ENCODE data around the gene BEND7.
"Not testable (repeated sequence)": the region's sequence is repeated elsewhere in the genome, so short reads cannot be mapped to it uniquely, and the experiment has no call there.

Gene BEND7

GRCh38 chr10:13481690-13482089 lies 47.1 kb downstream of the BEND7 start:
- no peak for DNase-seq (ENCODE audit: low spot score)

GRCh38 chr10:13475124-13475523 lies 53.7 kb downstream of the BEND7 start:
- DNase-seq (ENCODE audit: low spot score) = no peak

- no peak for DNase-seq (ENCODE audit: low spot score)
Observed at GRCh38 chr10:13473986-13474385, 54.8 kb downstream of the BEND7 start.

DNA sequence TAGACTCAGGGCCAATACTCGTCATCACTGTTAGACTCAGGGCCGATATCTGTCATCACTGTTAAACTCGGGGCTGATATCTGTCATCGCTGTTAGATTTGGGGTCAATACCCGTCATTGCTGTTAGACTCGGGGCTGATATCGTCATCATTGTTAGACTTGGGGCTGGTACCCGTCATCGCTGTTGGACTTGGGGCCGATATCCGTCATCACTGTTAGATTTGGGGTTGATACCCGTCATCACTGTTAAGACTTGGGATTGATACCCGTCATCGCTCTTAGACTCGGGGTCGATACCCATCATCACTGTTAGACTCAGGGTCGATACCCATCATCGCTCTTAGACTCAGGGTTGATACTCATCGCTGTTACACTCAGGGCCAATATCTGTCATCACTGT lies 56.5 kb downstream of the BEND7 start:
- no peak for DNase-seq (ENCODE audit: low spot score)

DNA sequence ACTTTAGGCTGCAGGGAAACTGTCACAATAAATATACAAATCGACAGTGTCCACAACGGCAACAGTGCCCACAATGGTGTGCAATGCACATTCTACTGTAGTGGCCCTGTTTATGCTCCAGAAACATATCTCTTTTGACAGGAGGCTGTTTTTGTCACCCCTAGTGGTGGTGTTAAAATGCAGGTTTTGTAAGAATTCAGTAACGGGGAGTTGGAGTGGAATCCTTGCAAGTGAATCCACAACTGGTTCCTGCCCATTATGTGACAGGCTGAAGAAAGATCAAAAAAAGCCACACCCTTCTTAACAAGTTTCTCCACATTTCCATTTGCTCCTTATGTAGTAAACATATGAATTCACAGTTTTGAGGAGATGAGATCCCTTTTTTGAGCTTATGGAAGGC lies 58.5 kb downstream of the BEND7 start:
- DNase-seq (ENCODE audit: low spot score) = no peak

- no peak for DNase-seq (ENCODE audit: low spot score)
Observed at GRCh38 chr10:13462551-13462950, 66.3 kb downstream of the BEND7 start.

- no peak for DNase-seq (ENCODE audit: low spot score)
Observed at GRCh38 chr10:13458687-13459012, 70.2 kb downstream of the BEND7 start.

GRCh38 chr10:13457958-13458686 lies 70.7 kb downstream of the BEND7 start:
- DNase-seq (ENCODE audit: low spot score) = no peak

DNA sequence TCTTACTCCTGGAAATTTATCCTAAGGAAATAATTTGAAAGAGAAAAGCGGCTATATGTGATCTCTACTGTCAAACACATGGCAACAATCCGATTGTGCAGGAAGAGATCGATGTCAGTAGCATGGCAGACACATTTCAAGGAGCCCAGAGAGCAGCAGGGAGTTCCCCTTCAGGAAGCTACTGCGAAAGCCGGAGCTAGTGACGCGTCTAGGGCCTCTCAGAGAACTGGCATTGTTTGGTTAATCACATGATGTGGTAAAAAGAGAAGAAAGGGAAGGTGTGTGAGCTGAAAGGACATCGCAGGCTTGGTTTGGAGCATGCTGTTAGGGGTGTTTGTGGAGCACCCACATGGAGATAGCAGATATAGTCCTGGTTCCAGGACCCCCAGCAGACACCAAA lies 74.9 kb downstream of the BEND7 start:
- peak; percentile 11 for DNase-seq (ENCODE audit: low spot score)

GRCh38 chr10:13450069-13450468 lies 78.7 kb downstream of the BEND7 start:
- no peak for DNase-seq (ENCODE audit: low spot score)

- no peak for DNase-seq (ENCODE audit: low spot score)
Observed at GRCh38 chr10:13449296-13449695, 79.5 kb downstream of the BEND7 start.

GRCh38 chr10:13448216-13448615 lies 80.6 kb downstream of the BEND7 start:
- no peak for DNase-seq (ENCODE audit: low spot score)

GRCh38 chr10:13445656-13446400 lies 83.0 kb downstream of the BEND7 start:
- DNase-seq (ENCODE audit: low spot score) = no peak

- DNase-seq (ENCODE audit: low spot score) = no peak
Observed at GRCh38 chr10:13441476-13441875, 87.3 kb downstream of the BEND7 start.

GRCh38 chr10:13440185-13441061 lies 88.4 kb downstream of the BEND7 start:
- DNase-seq (ENCODE audit: low spot score) = peak; percentile 52

- no peak for DNase-seq (ENCODE audit: low spot score)
Observed at GRCh38 chr10:13439313-13440184, 89.3 kb downstream of the BEND7 start.

DNA sequence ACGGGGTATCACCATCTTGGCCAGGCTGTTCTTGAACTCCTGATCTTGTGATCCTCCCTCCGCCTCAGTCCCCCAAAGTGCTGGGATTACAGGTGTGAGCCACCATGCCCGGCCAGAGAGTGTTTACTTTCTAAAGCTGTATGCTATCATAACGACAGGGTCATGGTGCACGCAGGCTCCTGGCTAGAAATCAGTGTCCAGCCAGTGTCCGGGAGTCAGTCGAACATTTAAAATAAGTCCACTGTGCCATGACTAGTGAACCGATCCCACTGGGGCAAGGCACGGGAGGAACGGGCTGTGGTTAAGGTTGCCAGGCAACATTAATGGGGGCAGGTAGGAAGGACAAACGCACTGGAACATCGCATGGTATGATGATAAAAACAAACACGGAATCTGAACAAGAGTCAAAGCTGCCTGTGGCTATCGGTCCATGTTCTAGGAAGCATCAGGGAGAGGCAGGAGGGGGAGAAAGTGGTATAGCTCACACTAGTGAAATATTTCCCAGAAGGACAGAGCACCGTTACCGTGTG lies 91.7 kb downstream of the BEND7 start:
- DNase-seq (ENCODE audit: low spot score) = no peak

DNA sequence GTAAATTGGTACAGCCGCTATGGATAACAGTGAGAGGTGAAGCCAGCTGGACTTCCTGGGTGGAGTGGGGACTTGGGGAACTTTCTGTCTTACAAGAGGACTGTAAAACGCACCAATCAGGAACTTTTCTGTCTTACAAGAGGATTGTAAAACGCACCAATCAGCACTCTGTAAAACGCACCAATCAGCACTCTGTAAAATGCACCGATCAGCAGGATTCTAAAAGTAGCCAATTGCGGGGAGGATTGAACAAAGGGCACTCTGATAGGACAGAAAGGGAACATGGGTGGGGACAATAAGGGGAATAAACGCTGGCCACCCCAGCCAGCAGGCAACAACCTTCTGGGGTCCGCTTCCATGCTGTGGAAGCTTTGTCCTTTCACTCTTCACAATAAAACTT lies 100.9 kb downstream of the BEND7 start:
- not testable (repeated sequence) for DNase-seq (ENCODE audit: low spot score)

DNA sequence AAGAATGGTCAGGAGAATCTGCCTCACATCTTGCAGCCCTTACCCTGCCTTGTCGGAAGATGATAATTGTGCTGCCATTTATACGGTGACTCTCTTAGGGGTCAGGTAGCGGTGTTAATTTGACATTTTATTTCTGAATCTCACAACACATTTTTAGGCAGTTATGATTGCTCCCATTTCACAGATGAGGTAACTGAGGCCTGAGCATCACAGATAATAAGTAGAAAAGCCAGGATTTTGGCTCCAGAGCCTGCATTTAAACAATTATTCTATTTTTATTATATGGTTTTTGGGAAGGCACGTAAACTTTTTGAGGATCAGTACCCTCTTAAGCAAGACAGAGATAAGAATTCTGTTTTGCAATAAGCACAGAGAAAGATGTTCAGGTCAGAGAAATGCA lies 103.4 kb downstream of the BEND7 start:
- DNase-seq (ENCODE audit: low spot score) = no peak

- DNase-seq (ENCODE audit: low spot score) = no peak
Observed at GRCh38 chr10:13422800-13423199, 106.0 kb downstream of the BEND7 start.

DNA sequence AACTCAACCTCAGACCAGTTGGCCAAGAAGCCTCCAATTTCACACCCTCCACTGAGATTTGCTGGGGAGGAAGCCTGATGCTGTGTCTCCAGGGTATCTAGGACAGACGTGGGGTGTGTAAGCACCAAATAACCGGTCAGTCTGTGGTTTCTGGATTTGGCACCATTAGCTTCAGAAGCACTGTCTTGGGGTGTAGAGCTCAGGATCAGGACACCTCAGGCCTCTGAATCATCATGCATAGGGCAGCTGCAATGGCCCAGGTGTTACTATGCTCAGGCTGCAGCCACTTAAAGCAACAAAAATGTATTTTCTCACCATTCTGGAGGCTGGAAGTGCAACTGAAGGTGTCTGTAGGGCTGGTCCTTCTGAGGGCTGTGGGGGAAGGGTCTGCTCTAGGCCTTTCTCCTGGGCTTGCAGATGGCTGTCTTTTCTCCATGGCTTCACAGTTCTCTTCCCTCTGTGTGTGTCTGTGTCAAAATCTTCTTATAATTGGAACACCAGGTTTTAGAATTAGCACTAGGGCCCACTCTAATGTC lies 107.4 kb downstream of the BEND7 start:
- DNase-seq (ENCODE audit: low spot score) = no peak
